WTC11 (cell line): ENCODE results near the gene ZNF821.

Experiments
- CTCF ChIP-seq: fragments of 200-600 bp; IDR thresholded peaks from 2 replicates; pipeline ENCODE4 v1.8.0; 2022; ENCODE audit warnings: antibody characterized with exemption
- JUN ChIP-seq: sonication (generic); formaldehyde crosslinking; IDR thresholded peaks from 2 replicates; pipeline ENCODE4 v1.8.0; 2023; ENCODE audit warnings: mild to moderate bottlenecking, missing genetic modification reagents
- TF ChIP-seq, protein P1 (sequence below): sonication (generic); formaldehyde crosslinking; IDR thresholded peaks from 2 replicates; pipeline ENCODE4 v1.8.0; 2022; ENCODE audit warnings: mild to moderate bottlenecking, missing genetic modification reagents

- TF ChIP-seq CTCF (no peak), JUN (no peak)
- TF ChIP-seq, protein P1, sequence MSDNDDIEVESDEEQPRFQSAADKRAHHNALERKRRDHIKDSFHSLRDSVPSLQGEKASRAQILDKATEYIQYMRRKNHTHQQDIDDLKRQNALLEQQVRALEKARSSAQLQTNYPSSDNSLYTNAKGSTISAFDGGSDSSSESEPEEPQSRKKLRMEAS (CRISPR knock-in tag) = no peak
Measured at GRCh38 chr16:71883849-71884638, at the start of gene ZNF821.
